K562 (cell line): ENCODE data around the gene BLTP3B.

Source experiments
- EZH2 ChIP-seq: IDR thresholded peaks from 2 replicates; pipeline ENCODE4 v1.6.1; 2012; ENCODE audit warnings: low read depth, mild to moderate bottlenecking, inconsistent platforms, low read length, borderline replicate concordance
- KDM5B ChIP-seq: fragments of 200-600 bp; sonication (generic); IDR thresholded peaks from 2 replicates; pipeline ENCODE4 v1.6.1; 2012; ENCODE audit warnings: low read depth, mild to moderate bottlenecking, moderate library complexity, low read length, control low read depth, inconsistent platforms; ENCODE audit not compliant: insufficient replicate concordance
- NR2C2 ChIP-seq, 2 experiments: fragments of 200-800 bp in 1 of 2; sonication (Bioruptor generic) in 1 of 2; sonication (generic) in 1 of 2; formaldehyde crosslinking in 1 of 2; IDR thresholded peaks; 2 replicates each; pipeline versions ENCODE4 v1.6.1 to v1.8.0; 2016 to 2022; ENCODE audit warnings: mild to moderate bottlenecking in 1 of 2, missing compliant biosample characterization in 1 of 2, missing genetic modification characterization in 1 of 2, missing genetic modification reagents in 1 of 2
- NR3C1 ChIP-seq: sonication (generic); formaldehyde crosslinking; IDR thresholded peaks from 2 replicates; pipeline ENCODE4 v1.8.1; 2022; ENCODE audit warnings: missing genetic modification reagents
- POLR2AphosphoS5 ChIP-seq: IDR thresholded peaks from 2 replicates; pipeline ENCODE4 v1.6.1; 2011; ENCODE audit warnings: mild to moderate bottlenecking, low read depth, low read length, moderate library complexity; ENCODE audit not compliant: control insufficient read depth, insufficient read depth
- SMC3 ChIP-seq: conservative IDR thresholded peaks from 2 replicates; pipeline ENCODE4 v1.6.1; 2011; ENCODE audit warnings: low read depth, low read length, improper control_type of control experiment; ENCODE audit not compliant: insufficient read depth
- ZNF408 ChIP-seq: fragments of 250-450 bp; sonication (Bioruptor Pico); IDR thresholded peaks from 2 replicates; pipeline ENCODE4 v1.4.0; 2020; ENCODE audit warnings: low read depth, mild to moderate bottlenecking, moderate library complexity
- TF ChIP-seq, protein P1 (sequence below): fragments of 250-450 bp; sonication (Bioruptor Pico); IDR thresholded peaks from 2 replicates; pipeline ENCODE4 v1.4.0; 2020; ENCODE audit warnings: mild to moderate bottlenecking, moderate library complexity
- TF ChIP-seq, protein P2 (sequence below), 2 experiments: IDR thresholded peaks; 2 replicates each; pipeline ENCODE4 v1.6.1; 2012; ENCODE audit warnings: improper control_type of control experiment in 2 of 2, low read depth in 2 of 2, low read length in 2 of 2, borderline replicate concordance in 1 of 2
- TF ChIP-seq, protein P3 (sequence below), 3 experiments: IDR thresholded peaks in 2 of 3; conservative IDR thresholded peaks in 1 of 3; 2 replicates each; pipeline ENCODE4 v1.5.1; 2011 to 2012; ENCODE audit warnings: low read length in 3 of 3, mild to moderate bottlenecking in 3 of 3, control low read depth in 2 of 3, improper control_type of control experiment in 1 of 3, inconsistent platforms in 1 of 3, low read depth in 1 of 3, mixed read lengths in 1 of 3, moderate library complexity in 1 of 3; ENCODE audit not compliant: insufficient read depth in 2 of 3

DNA sequence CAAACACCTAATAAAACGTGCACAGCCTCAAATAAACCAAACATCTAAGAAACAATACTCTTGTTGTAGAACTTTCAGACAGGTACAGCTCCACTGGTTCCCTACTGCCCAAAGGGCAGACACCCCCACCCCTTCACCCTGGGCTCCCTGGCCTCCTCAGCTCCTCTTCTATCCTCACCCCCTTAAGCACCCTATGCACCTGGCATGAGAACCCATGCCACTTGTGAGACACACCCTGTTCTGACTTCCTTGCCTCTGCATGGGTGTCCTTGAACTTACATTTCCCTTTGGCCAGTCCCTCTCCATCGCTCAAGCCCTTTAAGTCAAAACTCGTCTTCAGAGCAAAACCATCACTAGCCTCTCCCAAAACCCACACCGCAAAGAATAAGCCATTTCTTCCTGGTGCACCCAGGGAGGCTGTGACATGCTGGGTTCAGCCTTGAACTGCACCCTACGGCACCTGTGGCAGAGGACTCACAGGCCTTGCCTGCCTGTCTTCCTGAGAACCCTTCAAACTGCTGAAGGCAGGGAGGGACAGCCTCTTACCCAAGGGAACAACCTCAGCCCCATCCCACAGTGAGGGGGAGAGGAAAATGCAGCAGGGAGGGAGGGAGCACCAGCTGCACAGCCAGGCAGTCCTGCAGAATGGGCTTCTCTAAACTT is 45.3 kb upstream of the BLTP3B start:
- TF ChIP-seq SMC3 (no peak), KDM5B (no peak), EZH2 (no peak), NR2C2 (CRISPR knock-in tag; IDR thresholded peaks at IDR 0.05) (no peak), NR2C2 (tag; IDR thresholded peaks at IDR 0.05) (no peak), ZNF408 (CRISPR knock-in tag) (no peak), POLR2AphosphoS5 (no peak), NR3C1 (CRISPR knock-in tag) (no peak)
- TF ChIP-seq, protein P1, sequence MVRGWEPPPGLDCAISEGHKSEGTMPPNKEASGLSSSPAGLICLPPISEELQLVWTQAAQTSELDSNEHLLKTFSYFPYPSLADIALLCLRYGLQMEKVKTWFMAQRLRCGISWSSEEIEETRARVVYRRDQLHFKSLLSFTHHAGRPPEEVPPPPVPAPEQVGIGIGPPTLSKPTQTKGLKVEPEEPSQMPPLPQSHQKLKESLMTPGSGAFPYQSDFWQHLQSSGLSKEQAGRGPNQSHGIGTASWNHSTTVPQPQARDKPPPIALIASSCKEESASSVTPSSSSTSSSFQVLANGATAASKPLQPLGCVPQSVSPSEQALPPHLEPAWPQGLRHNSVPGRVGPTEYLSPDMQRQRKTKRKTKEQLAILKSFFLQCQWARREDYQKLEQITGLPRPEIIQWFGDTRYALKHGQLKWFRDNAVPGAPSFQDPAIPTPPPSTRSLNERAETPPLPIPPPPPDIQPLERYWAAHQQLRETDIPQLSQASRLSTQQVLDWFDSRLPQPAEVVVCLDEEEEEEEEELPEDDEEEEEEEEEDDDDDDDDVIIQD (CRISPR knock-in tag), result no peak
- TF ChIP-seq, protein P2, sequence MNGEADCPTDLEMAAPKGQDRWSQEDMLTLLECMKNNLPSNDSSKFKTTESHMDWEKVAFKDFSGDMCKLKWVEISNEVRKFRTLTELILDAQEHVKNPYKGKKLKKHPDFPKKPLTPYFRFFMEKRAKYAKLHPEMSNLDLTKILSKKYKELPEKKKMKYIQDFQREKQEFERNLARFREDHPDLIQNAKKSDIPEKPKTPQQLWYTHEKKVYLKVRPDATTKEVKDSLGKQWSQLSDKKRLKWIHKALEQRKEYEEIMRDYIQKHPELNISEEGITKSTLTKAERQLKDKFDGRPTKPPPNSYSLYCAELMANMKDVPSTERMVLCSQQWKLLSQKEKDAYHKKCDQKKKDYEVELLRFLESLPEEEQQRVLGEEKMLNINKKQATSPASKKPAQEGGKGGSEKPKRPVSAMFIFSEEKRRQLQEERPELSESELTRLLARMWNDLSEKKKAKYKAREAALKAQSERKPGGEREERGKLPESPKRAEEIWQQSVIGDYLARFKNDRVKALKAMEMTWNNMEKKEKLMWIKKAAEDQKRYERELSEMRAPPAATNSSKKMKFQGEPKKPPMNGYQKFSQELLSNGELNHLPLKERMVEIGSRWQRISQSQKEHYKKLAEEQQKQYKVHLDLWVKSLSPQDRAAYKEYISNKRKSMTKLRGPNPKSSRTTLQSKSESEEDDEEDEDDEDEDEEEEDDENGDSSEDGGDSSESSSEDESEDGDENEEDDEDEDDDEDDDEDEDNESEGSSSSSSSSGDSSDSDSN (IDR thresholded peaks at IDR 0.05; ENCODE audit: borderline replicate concordance in 1 of 2, low read depth in 2 of 2, low read length in 2 of 2), result no peak
- TF ChIP-seq, protein P3, sequence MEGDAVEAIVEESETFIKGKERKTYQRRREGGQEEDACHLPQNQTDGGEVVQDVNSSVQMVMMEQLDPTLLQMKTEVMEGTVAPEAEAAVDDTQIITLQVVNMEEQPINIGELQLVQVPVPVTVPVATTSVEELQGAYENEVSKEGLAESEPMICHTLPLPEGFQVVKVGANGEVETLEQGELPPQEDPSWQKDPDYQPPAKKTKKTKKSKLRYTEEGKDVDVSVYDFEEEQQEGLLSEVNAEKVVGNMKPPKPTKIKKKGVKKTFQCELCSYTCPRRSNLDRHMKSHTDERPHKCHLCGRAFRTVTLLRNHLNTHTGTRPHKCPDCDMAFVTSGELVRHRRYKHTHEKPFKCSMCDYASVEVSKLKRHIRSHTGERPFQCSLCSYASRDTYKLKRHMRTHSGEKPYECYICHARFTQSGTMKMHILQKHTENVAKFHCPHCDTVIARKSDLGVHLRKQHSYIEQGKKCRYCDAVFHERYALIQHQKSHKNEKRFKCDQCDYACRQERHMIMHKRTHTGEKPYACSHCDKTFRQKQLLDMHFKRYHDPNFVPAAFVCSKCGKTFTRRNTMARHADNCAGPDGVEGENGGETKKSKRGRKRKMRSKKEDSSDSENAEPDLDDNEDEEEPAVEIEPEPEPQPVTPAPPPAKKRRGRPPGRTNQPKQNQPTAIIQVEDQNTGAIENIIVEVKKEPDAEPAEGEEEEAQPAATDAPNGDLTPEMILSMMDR (IDR thresholded peaks at IDR 0.05 in 2 of 3, conservative IDR thresholded peaks at IDR 0.05 in 1 of 3; ENCODE audit: insufficient read depth in 2 of 3, low read depth in 1 of 3, low read length in 3 of 3), result no peak
